K562 (cell line): ENCODE measurements around the gene AJM1. TPM values are rescaled to one million over a fixed set of nuclear protein-coding genes. Genes with fewer than 3 reads are reported as not detected.

Source experiments
- ARID1B ChIP-seq: fragments of 450-650 bp; IDR thresholded peaks from 2 replicates; pipeline ENCODE4 v1.6.1; 2016; ENCODE audit warnings: antibody characterized with exemption, mild to moderate bottlenecking, inconsistent platforms
- E2F8 ChIP-seq: fragments of 450-650 bp; IDR thresholded peaks from 2 replicates; pipeline ENCODE4 v1.7.1; 2018; ENCODE audit warnings: mild to moderate bottlenecking, low read depth; ENCODE audit not compliant: partially characterized antibody
- GATA2 ChIP-seq: sonication (generic); formaldehyde crosslinking; IDR thresholded peaks from 2 replicates; pipeline ENCODE4 v1.4.0; 2020; ENCODE audit warnings: mild to moderate bottlenecking, missing genetic modification reagents
- GTF3C2 ChIP-seq: IDR thresholded peaks from 3 replicates; pipeline ENCODE4 v1.6.1; 2011; ENCODE audit warnings: borderline replicate concordance, mild to moderate bottlenecking, moderate library complexity; ENCODE audit not compliant: insufficient read length; ENCODE audit errors: extremely low read depth
- L3MBTL2 ChIP-seq: fragments of 450-650 bp; IDR thresholded peaks from 2 replicates; pipeline ENCODE4 v1.6.1; 2016; ENCODE audit warnings: mild to moderate bottlenecking, moderate library complexity
- MCM2 ChIP-seq: fragments of 450-650 bp; IDR thresholded peaks from 2 replicates; pipeline ENCODE4 v1.6.1; 2017; ENCODE audit warnings: low read depth, mild to moderate bottlenecking
- NFE2 ChIP-seq: IDR thresholded peaks from 2 replicates; pipeline ENCODE4 v1.6.1; 2014; ENCODE audit warnings: antibody characterized with exemption, low read depth
- SMARCA4 ChIP-seq: fragments of 450-650 bp; IDR thresholded peaks from 2 replicates; pipeline ENCODE4 v1.6.1; 2016
- SMC3 ChIP-seq: conservative IDR thresholded peaks from 2 replicates; pipeline ENCODE4 v1.6.1; 2011; ENCODE audit warnings: low read depth, low read length, improper control_type of control experiment; ENCODE audit not compliant: insufficient read depth
- TCFL5 ChIP-seq: fragments of 250-450 bp; sonication (Bioruptor Pico); conservative IDR thresholded peaks from 2 replicates; pipeline ENCODE4 v1.6.1; 2021; ENCODE audit warnings: mild to moderate bottlenecking, moderate library complexity, matching md5 sums
- TRIM24 ChIP-seq, 2 experiments: fragments of 450-650 bp; IDR thresholded peaks; 2 replicates each; pipeline ENCODE4 v1.6.1; 2016
- U2AF2 ChIP-seq: fragments of 200-400 bp; formaldehyde crosslinking; optimal IDR thresholded peaks from 2 replicates; pipeline ENCODE3; 2017; ENCODE audit warnings: low read depth, mild to moderate bottlenecking, low read length
- ZC3H4 ChIP-seq: sonication (generic); formaldehyde crosslinking; IDR thresholded peaks from 2 replicates; pipeline ENCODE4 v1.9.0; 2021; ENCODE audit warnings: missing genetic modification reagents, borderline replicate concordance
- ZNF143 ChIP-seq: sonication (generic); formaldehyde crosslinking; IDR thresholded peaks from 2 replicates; pipeline ENCODE4 v1.9.0; 2022; ENCODE audit warnings: mild to moderate bottlenecking, missing genetic modification reagents
- ZNF277 ChIP-seq: fragments of 250-450 bp; sonication (Bioruptor Pico); IDR thresholded peaks from 2 replicates; pipeline ENCODE4 v1.8.0; 2022; ENCODE audit warnings: inconsistent platforms, mild to moderate bottlenecking, moderate library complexity, borderline replicate concordance
- ZNF592 ChIP-seq: fragments of 450-650 bp; IDR thresholded peaks from 2 replicates; pipeline ENCODE4 v1.6.1; 2017; ENCODE audit warnings: antibody characterized with exemption, mild to moderate bottlenecking
- ZSCAN29 ChIP-seq: fragments of 450-650 bp; IDR thresholded peaks from 2 replicates; pipeline ENCODE4 v1.6.1; 2017
- polyA plus RNA-seq, 8 experiments: library from polyadenylated mRNA; depleted of rRNA in 4 of 8; stranded (reverse) in 5 of 8; unstranded in 3 of 8; fragments of >200 nt; fragmentation: Nextera tagmentation in 2 of 8; fragmentation: Illumina TruSeq in 1 of 8; extraction: Ambion mirVana in 2 of 8; extraction: Trizol in 1 of 8; gene quantifications; 2 replicates each; pipeline versions ENCODE4 v1.2.1 to v1.2.3, GENCODE V29; 2011 to 2014; ENCODE audit warnings: inconsistent platforms in 1 of 8, missing spikeins in 1 of 8
- total RNA-seq, 7 experiments: library from RNA; depleted of rRNA in 6 of 7; stranded (reverse); fragments of >200 nt in 6 of 7; fragmentation: Illumina TruSeq in 2 of 7; extraction: Trizol in 2 of 7; gene quantifications; 2 replicates each; pipeline versions ENCODE4 v1.2.1 to v1.2.3, GENCODE V29; 2011 to 2021; ENCODE audit warnings: low replicate concordance in 1 of 7

Gene AJM1
- total and polyA plus RNA-seq, 9 of the 15 experiments (the other 6 are each of a cell fraction or from before 2014, with no cell fraction given), result 0.01 to 3.7 (median 0.65) TPM; not detected in 1

GRCh38 chr9:136849038-136849959 is 7.0 kb downstream of the AJM1 start, which contains the start of gene PHPT1 (continued):
- TF ChIP-seq E2F8 (peak; percentile 35), SMARCA4 (no peak), ZC3H4 (CRISPR knock-in tag) (no peak), GATA2 (no peak), ARID1B (peak; percentile 15; the same call in 1 of the 2 replicates), TRIM24 (IDR thresholded peaks at IDR 0.05) (no peak), ZSCAN29 (no peak), GTF3C2 (no peak), ZNF592 (no peak), SMC3 (no peak), ZNF277 (CRISPR knock-in tag) (no peak), NFE2 (no peak), MCM2 (no peak), L3MBTL2 (peak; percentile 59), ZNF143 (CRISPR knock-in tag) (no peak), U2AF2 (no peak), TCFL5 (CRISPR knock-in tag) (no peak)
